Measurements from ENCODE around the gene RPS6KB2.
"Not testable (repeated sequence)": the region's sequence is repeated elsewhere in the genome, so short reads cannot be mapped to it uniquely, and the experiment has no call there.

RPS6KB2 gene

DNA sequence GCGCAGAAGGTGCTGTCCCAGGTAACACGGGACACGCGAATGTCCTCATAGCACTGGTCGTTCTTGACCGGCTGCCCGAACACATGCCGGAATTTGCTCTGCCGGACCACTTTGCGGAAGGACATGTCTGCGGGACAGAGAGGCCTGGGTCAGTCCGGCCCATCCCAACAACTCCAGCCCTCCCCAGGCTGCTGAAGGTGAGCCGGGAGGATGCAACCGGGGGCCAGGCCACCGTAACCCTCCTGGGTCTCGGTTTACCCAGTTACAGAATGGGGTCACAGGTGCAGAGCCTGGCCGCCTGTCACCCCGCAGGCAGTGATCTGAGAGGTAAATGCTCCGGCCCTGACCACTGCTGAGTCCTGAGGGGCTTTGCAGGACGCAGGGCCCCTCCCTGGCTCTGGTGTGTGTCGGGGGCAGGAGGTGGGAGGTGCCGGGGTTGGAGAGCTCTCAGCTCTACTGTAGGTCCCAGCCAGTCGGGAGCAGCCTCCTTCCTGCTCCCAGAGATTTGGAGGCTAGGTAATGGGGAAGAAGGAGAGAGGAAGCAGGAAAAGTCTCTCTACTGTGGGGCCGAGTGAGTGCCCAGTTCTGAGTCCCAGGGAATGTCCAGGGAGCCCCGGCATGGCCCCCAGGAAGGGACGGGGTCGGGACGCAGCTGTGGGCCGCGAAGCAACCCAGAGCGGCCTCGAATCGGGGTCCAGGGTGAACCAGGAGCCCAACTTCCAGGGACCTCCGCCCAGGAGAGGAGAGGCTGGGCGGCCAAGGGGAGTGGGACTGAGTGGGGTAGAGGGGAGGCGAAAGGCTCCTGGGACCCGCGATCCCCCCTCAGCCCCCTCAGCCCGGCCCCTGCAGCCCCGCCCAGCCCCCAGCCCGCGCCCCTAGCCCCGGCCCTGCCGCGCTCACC is 14.5 kb downstream of the RPS6KB2 start:
- DNase-seq (ENCODE audit: low spot score): peak; percentile 45

DNA sequence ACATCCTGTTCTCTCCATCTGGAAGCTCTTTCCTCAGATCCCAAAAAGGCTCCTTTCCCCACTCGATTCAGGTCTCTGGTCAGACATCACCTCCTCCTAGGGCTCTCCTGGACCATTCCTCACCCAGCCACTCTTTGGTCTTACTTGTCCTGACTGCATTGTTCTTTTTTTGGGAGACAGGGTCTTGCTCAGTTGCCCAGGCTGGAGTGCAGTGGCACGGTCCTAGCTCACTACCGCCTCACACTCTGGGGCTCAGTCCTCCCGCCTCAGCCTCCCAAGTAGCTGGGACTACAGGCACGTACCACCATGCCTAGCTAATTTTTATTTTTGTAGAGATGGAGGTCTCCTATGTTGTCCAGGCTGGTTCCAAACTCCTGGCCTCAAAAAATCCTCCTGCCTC is 17.2 kb downstream of the RPS6KB2 start:
- DNase-seq (ENCODE audit: low spot score): no peak

DNA sequence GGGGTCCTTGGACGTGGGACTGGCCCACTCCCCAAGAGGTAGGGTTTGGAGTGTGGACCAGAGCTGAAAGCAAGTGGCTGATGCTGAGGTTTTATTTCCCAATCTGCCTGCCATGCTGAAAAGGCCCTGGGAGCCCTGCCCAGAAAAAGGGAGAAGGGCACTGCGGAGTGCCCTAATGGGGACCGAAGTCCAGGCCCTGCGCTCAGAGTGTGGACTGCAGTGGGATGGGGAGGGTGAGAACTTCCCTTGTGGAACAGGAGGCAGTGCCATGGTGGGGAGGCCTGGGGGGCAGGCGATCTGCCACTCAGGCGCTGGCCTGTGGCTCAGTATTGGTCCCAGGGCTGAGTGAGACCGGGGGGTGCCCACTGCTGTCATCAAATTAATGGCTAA is 19.9 kb downstream of the RPS6KB2 start:
- no peak for DNase-seq (ENCODE audit: low spot score)

DNA sequence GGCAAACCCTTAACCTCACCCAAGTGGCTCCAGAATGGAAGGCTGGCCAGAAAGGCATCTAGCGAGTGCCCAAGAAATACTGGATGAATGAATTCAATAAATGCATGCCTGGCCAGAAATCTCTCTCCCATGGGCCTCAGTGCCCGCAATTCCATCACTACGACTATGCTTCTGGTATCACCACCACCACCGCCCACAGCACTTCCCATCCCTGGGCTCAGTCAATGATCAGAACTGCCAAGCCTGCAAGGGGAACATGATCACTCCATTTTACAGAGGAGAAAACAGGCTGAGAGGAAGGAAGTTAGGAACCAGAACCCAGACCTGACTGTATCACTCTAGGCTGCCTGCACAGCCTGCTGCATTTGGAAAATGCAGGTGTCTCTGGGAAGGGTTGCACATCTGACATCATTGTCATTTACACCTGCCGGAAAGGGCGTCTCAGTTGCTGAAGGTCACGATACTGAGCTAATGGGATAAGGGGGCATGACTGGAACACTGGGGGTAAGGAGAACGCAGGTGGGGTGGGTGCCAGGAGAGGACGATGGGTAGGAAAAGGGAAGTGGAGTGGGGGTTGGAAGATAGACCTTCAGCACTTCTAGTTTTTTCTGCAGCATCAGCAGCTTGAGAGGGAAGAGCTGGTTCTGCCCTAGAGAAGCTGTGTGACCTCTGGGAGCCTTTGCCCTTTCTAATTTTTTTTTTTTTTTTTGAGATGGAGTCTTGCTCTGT is 21.0 kb downstream of the RPS6KB2 start:
- no peak for DNase-seq (ENCODE audit: low spot score)

DNA sequence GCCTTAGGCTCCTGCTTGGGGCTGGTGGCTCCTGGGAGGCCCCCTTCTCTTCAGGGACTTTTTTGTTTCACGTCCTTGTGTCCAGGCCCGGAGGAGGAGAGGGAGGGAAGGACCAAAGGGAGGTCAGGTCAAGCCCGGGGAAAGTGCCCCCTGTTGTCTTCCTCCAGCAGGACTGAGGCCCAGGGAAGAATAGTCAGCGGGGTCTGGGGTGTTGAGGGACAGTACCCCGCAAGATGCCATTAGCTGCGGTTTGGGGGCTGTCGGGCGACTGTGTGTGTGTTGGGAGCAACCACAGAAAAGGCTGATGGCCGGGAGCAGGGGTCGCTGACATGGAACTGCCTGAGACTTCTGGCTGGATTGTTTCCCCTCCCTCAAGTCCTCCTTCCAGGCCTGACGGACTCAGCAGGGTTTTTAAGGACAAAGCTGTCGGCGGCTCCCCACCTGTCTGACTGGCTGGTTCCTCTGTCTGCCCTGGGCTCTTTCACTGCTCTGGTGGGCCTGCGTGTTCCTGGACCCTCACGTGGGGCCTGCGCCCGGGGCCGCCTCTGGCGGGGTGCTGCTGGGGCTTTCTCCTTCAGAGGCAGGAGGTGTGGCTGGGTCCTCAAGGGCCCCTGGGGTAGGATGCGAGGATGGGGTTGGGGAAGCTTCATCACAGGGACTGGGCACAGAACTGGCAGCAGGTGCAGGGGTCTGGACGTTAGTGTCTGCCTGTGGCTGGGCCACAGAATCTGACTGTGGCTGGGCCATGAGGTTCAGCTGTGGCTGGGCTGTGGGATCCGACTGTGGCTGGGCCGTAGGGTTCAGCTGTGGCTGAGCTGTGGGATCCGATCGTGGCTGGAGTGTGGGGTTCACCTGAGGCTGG is 22.7 kb downstream of the RPS6KB2 start:
- no peak for DNase-seq (ENCODE audit: low spot score)

- no peak for DNase-seq (ENCODE audit: low spot score)
Observed at GRCh38 chr11:67451658-67451976, 23.3 kb downstream of the RPS6KB2 start.

GRCh38 chr11:67452141-67452952 is 24.1 kb downstream of the RPS6KB2 start, which contains the start of gene GPR152:
TSS of gene GPR152 (minus strand) at chr11:67452729. CDS start at chr11:67452724, 5 bp downstream.
- no peak for DNase-seq (ENCODE audit: low spot score)

DNA sequence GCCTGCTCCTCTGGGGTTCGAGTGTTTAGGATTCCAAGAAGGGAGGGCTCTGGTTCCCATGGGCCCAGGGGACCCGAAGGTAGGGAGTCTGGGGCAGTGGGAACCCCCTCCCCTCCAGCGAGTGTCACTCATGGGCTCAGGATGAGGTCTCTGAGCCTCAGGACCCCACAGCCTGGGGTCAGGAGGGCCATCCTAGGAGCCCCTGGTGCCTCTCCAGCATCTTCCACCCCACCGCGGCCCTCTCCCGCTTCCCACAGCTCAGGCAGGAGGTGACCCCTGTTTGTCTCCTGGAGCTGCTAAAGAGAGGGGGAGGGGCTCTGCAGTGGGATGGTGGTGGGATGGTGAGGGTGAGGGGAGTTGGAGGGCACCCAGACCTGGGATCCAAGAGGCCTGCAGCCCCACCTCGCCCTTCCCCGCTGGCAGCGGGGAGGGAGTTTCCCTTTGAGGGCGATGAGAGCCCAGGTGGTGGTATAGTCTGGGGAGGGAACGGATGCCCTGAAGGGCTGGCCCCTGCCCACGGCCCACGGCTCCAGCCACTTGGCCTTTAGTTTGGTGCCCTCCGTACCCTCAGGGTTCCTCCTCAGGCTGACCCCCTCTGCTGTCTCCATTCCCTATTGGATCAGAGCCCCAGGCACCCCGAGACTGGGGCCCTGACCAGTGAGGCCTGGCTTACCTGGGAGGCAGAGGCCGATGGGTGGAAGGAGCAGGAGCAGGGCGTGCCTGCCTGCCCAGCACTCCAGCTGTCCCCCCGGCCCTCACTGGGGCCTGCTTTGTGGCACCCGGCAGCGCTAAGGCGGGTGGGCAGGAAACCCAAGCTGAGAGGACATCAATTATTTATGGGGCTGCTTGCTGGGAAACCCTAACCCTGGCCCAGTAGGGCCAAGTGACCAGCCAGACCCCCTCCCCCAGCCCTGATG is 25.8 kb downstream of the RPS6KB2 start:
- DNase-seq (ENCODE audit: low spot score): no peak

DNA sequence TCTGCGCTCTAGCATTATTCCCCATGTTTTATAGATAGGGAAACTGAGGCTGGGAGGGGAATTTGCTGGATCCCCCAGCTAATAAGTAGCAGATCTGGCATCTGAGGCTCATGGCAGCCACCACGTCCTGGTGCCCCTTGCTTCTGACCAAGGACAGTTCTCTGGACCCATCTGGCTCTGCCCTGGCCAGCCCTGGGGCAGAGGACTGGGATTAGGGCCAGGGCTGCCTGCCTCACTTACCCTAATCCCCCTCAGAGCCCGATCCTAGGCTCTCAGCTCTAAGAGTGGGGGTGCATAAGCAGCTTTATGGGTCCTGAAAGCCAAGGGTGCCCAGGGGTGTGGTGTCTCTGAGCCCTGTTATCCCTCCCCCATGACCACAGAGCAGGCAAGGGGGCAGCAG is 26.8 kb downstream of the RPS6KB2 start, which contains the start of gene CABP4:
TSS of gene CABP4 (plus strand) at position 301 of the 400 bp plus-strand sequence. CDS start at position 371, 70 bp downstream.
- DNase-seq (ENCODE audit: low spot score): no peak

- DNase-seq (ENCODE audit: low spot score): no peak
Observed at GRCh38 chr11:67456068-67456705, 27.9 kb downstream of the RPS6KB2 start.

DNA sequence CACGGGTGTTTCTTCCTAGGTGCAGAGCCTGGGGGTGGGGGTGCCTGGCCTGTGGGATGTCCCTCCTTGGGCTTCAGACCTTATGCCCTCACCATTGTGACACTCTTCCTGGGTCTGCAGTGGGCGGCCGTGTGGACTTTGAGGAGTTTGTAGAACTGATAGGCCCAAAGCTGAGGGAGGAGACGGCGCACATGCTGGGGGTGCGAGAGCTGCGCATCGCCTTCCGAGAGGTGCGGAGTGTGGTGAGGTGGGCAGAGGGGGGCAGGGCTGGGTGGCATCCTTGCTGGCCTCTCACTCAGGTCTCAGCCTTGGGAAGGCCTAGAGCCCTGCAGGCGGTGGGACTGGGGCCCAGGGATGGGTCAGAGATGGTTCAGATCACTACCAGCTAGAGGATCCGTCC is 29.2 kb downstream of the RPS6KB2 start:
- no peak for DNase-seq (ENCODE audit: low spot score)

DNA sequence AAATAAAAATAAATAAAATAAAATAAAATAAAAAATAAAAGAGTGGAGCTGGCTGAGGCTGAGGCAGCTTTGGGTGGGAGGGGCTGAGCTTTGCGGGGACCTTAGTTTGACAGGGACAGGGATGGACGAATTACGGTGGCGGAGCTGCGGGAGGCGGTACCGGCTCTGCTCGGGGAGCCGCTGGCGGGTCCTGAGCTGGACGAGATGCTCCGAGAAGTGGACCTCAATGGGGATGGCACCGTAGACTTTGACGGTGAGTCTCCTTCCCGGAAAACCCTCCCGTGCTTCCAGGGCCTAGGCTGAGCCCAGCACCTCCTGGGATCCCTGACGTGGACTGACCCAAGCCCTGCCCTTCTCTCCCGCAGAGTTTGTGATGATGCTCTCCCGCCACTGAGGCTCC is 30.0 kb downstream of the RPS6KB2 start:
- DNase-seq (ENCODE audit: low spot score): no peak

GRCh38 chr11:67463186-67463585 is 34.9 kb downstream of the RPS6KB2 start:
- DNase-seq (ENCODE audit: low spot score): no peak

- no peak for DNase-seq (ENCODE audit: low spot score)
Observed at GRCh38 chr11:67463680-67464410, 35.6 kb downstream of the RPS6KB2 start.

DNA sequence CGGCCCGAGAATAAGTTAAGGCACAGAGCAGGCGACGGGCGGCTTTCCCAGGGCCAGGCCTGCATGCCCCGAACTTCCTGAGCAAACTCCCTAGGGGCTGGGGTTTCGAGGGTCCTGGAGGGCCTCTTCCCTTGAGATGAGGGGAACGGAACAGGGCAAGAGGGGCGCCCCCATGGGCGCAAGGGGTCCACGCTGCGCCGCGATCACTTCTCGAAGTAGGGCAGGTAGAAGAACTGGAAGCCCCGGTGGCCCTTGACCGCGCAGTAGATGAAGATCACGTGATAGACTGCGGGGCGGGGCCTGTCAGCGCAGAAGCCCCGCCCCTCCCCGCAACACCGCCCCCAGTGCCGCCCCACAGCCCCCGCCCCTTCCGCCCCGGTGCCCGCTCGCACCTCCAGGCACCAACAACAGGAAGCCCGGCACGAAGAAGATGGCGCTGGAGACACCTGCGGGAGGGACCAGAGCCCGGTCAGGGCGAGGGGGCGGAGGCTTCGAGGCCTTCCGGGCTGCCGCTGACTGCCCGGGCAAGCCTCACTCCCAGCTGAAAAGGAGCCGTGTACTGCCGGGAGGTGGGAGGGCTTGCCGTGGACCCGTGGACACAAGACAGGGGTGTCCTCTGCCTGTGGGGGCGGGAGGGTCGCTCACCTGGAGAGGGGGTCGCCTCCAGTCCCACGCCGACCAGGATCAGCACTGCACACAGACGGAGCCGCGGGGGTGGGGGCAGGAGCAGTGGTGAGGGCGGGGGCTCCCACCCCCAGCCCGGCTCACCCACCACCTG is 36.3 kb downstream of the RPS6KB2 start:
- peak; percentile 84 for DNase-seq (ENCODE audit: low spot score)

GRCh38 chr11:67465189-67465510 is 36.9 kb downstream of the RPS6KB2 start:
- DNase-seq (ENCODE audit: low spot score): no peak

DNA sequence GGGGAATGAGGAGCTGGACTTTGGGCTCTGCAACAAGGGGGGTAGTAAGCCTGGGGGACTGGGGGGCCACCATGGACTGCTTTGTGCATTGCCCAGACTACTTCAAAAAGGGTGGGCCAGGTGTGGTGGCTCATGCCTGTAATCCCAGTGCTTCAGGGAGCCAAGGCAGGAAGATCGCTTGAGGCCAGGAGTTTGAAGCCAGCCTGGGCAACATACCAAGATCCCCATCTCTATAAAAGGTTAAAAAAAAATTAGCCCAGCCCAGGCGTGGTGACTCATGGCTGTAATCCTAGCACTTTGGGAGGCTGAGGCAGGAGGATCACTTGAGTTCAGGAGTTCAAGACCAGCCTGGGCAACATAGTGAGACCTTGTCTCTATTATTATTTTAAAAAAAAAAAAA is 37.2 kb downstream of the RPS6KB2 start:
- DNase-seq (ENCODE audit: low spot score): not testable (repeated sequence)

DNA sequence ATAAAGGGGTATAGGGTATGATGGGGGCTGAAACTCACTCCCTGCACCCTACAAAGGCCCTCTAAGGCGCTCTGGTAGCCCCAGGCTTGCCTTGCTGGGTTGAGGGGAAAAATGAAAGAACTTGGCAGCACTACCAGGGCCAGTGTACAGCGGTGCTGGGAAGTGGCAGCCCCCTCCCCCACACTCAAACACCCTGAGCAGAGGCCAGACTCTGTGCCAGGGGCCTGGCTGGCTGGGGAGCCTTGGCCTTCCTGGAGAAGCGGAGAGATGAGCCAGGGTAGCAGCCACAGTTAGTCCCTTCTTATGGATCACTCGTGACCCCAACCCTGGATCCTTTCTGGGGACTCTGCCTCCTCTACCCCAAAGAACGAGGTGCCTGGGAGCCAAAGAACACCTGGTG is 38.1 kb downstream of the RPS6KB2 start:
- no peak for DNase-seq (ENCODE audit: low spot score)

All from AG08396 (cell line).